GM23338 (cell line): ENCODE data around the gene TOMM5. TPM values are rescaled to one million over a fixed set of nuclear protein-coding genes. Genes with fewer than 3 reads are reported as not detected.

Source experiments
- ATAC-seq: fragments of 200-7000 bp; cut with Tn5 transposase; 3 replicates; pipeline ENCODE4 v1.9.1; 2020
- DNase-seq: peaks from one replicate; pipeline ENCODE4 v3.0.0-alpha.2; 2015; ENCODE audit warnings: low spot score
- H2AFZ ChIP-seq: fragments of 200-600 bp; sonication (generic); 2 replicates; pipeline ENCODE4 v1.8.0; 2016; ENCODE audit warnings: antibody characterized with exemption, mild to moderate bottlenecking, moderate library complexity
- H3F3A ChIP-seq: fragments of 200-600 bp; sonication (generic); replicated peaks from 2 replicates; pipeline ENCODE4 v1.8.0; 2017; ENCODE audit warnings: antibody characterized with exemption, mixed run types, low read depth
- H3K27ac ChIP-seq: fragments of 200-600 bp; sonication (generic); 2 replicates; pipeline ENCODE4 v1.6.1; 2016; ENCODE audit warnings: low read depth
- H3K27me3 ChIP-seq: fragments of 200-600 bp; sonication (generic); 2 replicates; pipeline ENCODE4 v1.8.0; 2016; ENCODE audit warnings: mild to moderate bottlenecking, mixed run types, moderate library complexity; ENCODE audit not compliant: insufficient read depth
- H3K36me3 ChIP-seq: fragments of 200-600 bp; sonication (generic); 2 replicates; pipeline ENCODE4 v1.8.0; 2016; ENCODE audit warnings: mild to moderate bottlenecking; ENCODE audit not compliant: insufficient read depth
- H3K4me1 ChIP-seq: fragments of 200-600 bp; sonication (generic); 2 replicates; pipeline ENCODE4 v1.8.0; 2016; ENCODE audit warnings: mild to moderate bottlenecking, moderate library complexity; ENCODE audit not compliant: insufficient read depth
- H3K4me2 ChIP-seq: fragments of 200-600 bp; sonication (generic); 2 replicates; pipeline ENCODE4 v1.7.1; 2017; ENCODE audit warnings: mixed run types
- H3K4me3 ChIP-seq: fragments of 200-600 bp; sonication (generic); 2 replicates; pipeline ENCODE4 v1.6.1; 2016; ENCODE audit warnings: mixed run types
- H3K79me2 ChIP-seq: fragments of 200-600 bp; sonication (generic); replicated peaks from 2 replicates; pipeline ENCODE4 v1.8.0; 2017; ENCODE audit warnings: mild to moderate bottlenecking; ENCODE audit not compliant: insufficient read depth
- H3K9me2 ChIP-seq: fragments of 200-600 bp; sonication (generic); 2 replicates; pipeline ENCODE4 v1.8.0; 2017; ENCODE audit not compliant: insufficient read depth
- H4K20me1 ChIP-seq: fragments of 200-600 bp; sonication (generic); replicated peaks from 2 replicates; pipeline ENCODE4 v1.8.0; 2017; ENCODE audit warnings: mild to moderate bottlenecking; ENCODE audit not compliant: insufficient read depth
- H3K27ac Mint-ChIP-seq: 2 replicates; pipeline ENCODE4 v1.8.0; 2020; ENCODE audit warnings: inconsistent platforms, mild to moderate bottlenecking, moderate library complexity, mixed read lengths
- H3K27me3 Mint-ChIP-seq: 3 replicates; pipeline ENCODE4 v1.8.0; 2022; ENCODE audit warnings: low read depth, mild to moderate bottlenecking, moderate library complexity, mixed read lengths, inconsistent platforms; ENCODE audit not compliant: insufficient read depth, poor library complexity
- H3K36me3 Mint-ChIP-seq: 3 replicates; pipeline ENCODE4 v1.8.0; 2021; ENCODE audit warnings: low read depth, mild to moderate bottlenecking, inconsistent platforms, moderate library complexity, mixed read lengths
- H3K4me1 Mint-ChIP-seq: 3 replicates; pipeline ENCODE4 v1.8.0; 2020; ENCODE audit warnings: mild to moderate bottlenecking, inconsistent platforms, mixed read lengths
- H3K4me3 Mint-ChIP-seq: 3 replicates; pipeline ENCODE4 v1.8.0; 2021; ENCODE audit warnings: moderate library complexity, mild to moderate bottlenecking, inconsistent platforms, mixed read lengths
- H3K9me3 Mint-ChIP-seq: 3 replicates; pipeline ENCODE4 v1.8.0; 2020; ENCODE audit warnings: moderate library complexity, mild to moderate bottlenecking, inconsistent platforms, mixed read lengths
- ETS1 ChIP-seq: IDR thresholded peaks from 2 replicates; pipeline ENCODE4 v1.6.1; 2016; ENCODE audit warnings: antibody characterized with exemption
- EZH2 ChIP-seq: fragments of 200-600 bp; sonication (generic); IDR thresholded peaks from one replicate; pipeline ENCODE4 v1.8.0; 2017; ENCODE audit warnings: antibody characterized with exemption, mild to moderate bottlenecking, low read depth; ENCODE audit not compliant: unreplicated experiment
- EZH2phosphoT487 ChIP-seq: fragments of 200-600 bp; sonication (generic); IDR thresholded peaks from one replicate; pipeline ENCODE4 v1.8.1; 2018; ENCODE audit warnings: antibody characterized with exemption; ENCODE audit not compliant: unreplicated experiment
- NANOG ChIP-seq: IDR thresholded peaks from 2 replicates; pipeline ENCODE4 v1.6.1; 2016; ENCODE audit warnings: antibody characterized with exemption, borderline replicate concordance
- polyA plus RNA-seq: library from polyadenylated mRNA; unstranded; fragments of >200 nt; fragmentation: Nextera tagmentation; extraction: Ambion mirVana; gene quantifications from 2 replicates; pipeline ENCODE4 v1.2.1, GENCODE V29; 2016
- total RNA-seq: library from RNA; depleted of rRNA; stranded (reverse); fragments of >200 nt; shearing (Covaris generic); gene quantifications from 2 replicates; pipeline ENCODE4 v1.2.3, GENCODE V29; 2014
- TF ChIP-seq, protein P1 (sequence below), 2 experiments: fragments of 200-600 bp in 1 of 2; sonication (generic) in 1 of 2; conservative IDR thresholded peaks; 2 replicates each; pipeline versions ENCODE4 v1.5.1 to v1.6.1; 2016 to 2017; ENCODE audit warnings: antibody characterized with exemption in 2 of 2, low read depth in 2 of 2, mild to moderate bottlenecking in 2 of 2, moderate library complexity in 1 of 2
- TF ChIP-seq, protein P2 (sequence below): fragments of 250-450 bp; sonication (Bioruptor Pico); IDR thresholded peaks from 2 replicates; pipeline ENCODE4 v1.5.0; 2020; ENCODE audit warnings: mild to moderate bottlenecking, moderate library complexity

TOMM5 gene
- total and polyA plus RNA-seq, 2 experiments from 2014 or later: 158 to 529 TPM

- Histone ChIP-seq H3K27me3 (no peaks in the 10 kb centered on the region), H4K20me1 (peaks cover 22% of the 10 kb centered on the region), H3K4me2 (no peak overlapping the region), H3K36me3 (peaks cover 50% of the 10 kb centered on the region), H3K79me2 (peaks cover 64% of the 10 kb centered on the region), H3K9me2 (no peaks in the 10 kb centered on the region), H3F3A (peaks cover 15% of the 10 kb centered on the region; the same call in 1 of the 2 replicates), H3K4me1 (no peaks in the 10 kb centered on the region), H3K4me3 (no peak overlapping the region), H2AFZ (no peak overlapping the region), H3K27ac (no peak overlapping the region)
- H3K4me1 Mint-ChIP-seq: no peaks in the 10 kb centered on the region
- ATAC-seq (no peak), DNase-seq (peak; percentile 69)
- H3K36me3 Mint-ChIP-seq: peaks cover 52% of the 10 kb centered on the region
- TF ChIP-seq NANOG (no peak), EZH2 (no peak), ETS1 (no peak), EZH2phosphoT487 (no peak)
- TF ChIP-seq, protein P1, sequence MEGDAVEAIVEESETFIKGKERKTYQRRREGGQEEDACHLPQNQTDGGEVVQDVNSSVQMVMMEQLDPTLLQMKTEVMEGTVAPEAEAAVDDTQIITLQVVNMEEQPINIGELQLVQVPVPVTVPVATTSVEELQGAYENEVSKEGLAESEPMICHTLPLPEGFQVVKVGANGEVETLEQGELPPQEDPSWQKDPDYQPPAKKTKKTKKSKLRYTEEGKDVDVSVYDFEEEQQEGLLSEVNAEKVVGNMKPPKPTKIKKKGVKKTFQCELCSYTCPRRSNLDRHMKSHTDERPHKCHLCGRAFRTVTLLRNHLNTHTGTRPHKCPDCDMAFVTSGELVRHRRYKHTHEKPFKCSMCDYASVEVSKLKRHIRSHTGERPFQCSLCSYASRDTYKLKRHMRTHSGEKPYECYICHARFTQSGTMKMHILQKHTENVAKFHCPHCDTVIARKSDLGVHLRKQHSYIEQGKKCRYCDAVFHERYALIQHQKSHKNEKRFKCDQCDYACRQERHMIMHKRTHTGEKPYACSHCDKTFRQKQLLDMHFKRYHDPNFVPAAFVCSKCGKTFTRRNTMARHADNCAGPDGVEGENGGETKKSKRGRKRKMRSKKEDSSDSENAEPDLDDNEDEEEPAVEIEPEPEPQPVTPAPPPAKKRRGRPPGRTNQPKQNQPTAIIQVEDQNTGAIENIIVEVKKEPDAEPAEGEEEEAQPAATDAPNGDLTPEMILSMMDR (conservative IDR thresholded peaks at IDR 0.05; ENCODE audit: low read depth in 2 of 2): peak; percentile 51 to 76
- TF ChIP-seq, protein P2, sequence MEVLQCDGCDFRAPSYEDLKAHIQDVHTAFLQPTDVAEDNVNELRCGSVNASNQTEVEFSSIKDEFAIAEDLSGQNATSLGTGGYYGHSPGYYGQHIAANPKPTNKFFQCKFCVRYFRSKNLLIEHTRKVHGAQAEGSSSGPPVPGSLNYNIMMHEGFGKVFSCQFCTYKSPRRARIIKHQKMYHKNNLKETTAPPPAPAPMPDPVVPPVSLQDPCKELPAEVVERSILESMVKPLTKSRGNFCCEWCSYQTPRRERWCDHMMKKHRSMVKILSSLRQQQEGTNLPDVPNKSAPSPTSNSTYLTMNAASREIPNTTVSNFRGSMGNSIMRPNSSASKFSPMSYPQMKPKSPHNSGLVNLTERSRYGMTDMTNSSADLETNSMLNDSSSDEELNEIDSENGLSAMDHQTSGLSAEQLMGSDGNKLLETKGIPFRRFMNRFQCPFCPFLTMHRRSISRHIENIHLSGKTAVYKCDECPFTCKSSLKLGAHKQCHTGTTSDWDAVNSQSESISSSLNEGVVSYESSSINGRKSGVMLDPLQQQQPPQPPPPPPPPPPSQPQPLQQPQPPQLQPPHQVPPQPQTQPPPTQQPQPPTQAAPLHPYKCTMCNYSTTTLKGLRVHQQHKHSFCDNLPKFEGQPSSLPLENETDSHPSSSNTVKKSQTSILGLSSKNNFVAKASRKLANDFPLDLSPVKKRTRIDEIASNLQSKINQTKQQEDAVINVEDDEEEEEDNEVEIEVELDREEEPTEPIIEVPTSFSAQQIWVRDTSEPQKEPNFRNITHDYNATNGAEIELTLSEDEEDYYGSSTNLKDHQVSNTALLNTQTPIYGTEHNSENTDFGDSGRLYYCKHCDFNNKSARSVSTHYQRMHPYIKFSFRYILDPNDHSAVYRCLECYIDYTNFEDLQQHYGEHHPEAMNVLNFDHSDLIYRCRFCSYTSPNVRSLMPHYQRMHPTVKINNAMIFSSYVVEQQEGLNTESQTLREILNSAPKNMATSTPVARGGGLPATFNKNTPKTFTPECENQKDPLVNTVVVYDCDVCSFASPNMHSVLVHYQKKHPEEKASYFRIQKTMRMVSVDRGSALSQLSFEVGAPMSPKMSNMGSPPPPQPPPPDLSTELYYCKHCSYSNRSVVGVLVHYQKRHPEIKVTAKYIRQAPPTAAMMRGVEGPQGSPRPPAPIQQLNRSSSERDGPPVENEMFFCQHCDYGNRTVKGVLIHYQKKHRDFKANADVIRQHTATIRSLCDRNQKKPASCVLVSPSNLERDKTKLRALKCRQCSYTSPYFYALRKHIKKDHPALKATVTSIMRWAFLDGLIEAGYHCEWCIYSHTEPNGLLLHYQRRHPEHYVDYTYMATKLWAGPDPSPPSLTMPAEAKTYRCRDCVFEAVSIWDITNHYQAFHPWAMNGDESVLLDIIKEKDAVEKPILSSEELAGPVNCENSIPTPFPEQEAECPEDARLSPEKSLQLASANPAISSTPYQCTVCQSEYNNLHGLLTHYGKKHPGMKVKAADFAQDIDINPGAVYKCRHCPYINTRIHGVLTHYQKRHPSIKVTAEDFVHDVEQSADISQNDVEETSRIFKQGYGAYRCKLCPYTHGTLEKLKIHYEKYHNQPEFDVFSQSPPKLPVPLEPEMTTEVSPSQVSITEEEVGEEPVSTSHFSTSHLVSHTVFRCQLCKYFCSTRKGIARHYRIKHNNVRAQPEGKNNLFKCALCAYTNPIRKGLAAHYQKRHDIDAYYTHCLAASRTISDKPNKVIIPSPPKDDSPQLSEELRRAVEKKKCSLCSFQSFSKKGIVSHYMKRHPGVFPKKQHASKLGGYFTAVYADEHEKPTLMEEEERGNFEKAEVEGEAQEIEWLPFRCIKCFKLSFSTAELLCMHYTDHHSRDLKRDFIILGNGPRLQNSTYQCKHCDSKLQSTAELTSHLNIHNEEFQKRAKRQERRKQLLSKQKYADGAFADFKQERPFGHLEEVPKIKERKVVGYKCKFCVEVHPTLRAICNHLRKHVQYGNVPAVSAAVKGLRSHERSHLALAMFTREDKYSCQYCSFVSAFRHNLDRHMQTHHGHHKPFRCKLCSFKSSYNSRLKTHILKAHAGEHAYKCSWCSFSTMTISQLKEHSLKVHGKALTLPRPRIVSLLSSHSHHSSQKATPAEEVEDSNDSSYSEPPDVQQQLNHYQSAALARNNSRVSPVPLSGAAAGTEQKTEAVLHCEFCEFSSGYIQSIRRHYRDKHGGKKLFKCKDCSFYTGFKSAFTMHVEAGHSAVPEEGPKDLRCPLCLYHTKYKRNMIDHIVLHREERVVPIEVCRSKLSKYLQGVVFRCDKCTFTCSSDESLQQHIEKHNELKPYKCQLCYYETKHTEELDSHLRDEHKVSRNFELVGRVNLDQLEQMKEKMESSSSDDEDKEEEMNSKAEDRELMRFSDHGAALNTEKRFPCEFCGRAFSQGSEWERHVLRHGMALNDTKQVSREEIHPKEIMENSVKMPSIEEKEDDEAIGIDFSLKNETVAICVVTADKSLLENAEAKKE (CRISPR knock-in tag): no peak
- H3K4me3 Mint-ChIP-seq: no peak overlapping the region
- H3K9me3 Mint-ChIP-seq: no peaks in the 10 kb centered on the region
- H3K27me3 Mint-ChIP-seq: no peaks in the 10 kb centered on the region
- H3K27ac Mint-ChIP-seq: no peak overlapping the region
Observed at GRCh38 chr9:37582548-37583157, 9.7 kb downstream of the TOMM5 start.
